H1 (cell line): ENCODE data around the gene MANSC1. TPM values are rescaled to one million over a fixed set of nuclear protein-coding genes. Genes with fewer than 3 reads are reported as not detected.

Experiments used
- CTCF ChIA-PET: fragments of 300-600 bp; sonication (Branson Sonifier 250); formaldehyde crosslinking; loops from one replicate; lab custom pipeline; 2021; ENCODE audit not compliant: partially characterized antibody; lab: Charles Lee
- POLR2A ChIA-PET: fragments of 300-600 bp; sonication (Branson Sonifier 250); formaldehyde crosslinking; loops from one replicate; lab custom pipeline; 2021; ENCODE audit warnings: inconsistent platforms; ENCODE audit not compliant: partially characterized antibody; lab: Charles Lee
- DNase-seq, 2 experiments: peaks; one replicate each; pipeline versions ENCODE4 v3.0.0 to v3.0.0-alpha.2; 2010 to 2022; ENCODE audit warnings: low spot score in 2 of 2, low read depth in 1 of 2, mixed read lengths in 1 of 2
- FAIRE-seq: peaks from 2 replicates; lab custom pipeline; 2011; peaks lifted over from hg19 to GRCh38; lab: Jason Lieb, UNC
- H2AFZ ChIP-seq: 2 replicates; pipeline ENCODE4 v1.8.1; 2012; ENCODE audit warnings: low read length, inconsistent platforms
- H2AK5ac ChIP-seq: 2 replicates; pipeline ENCODE4 v1.6.1; 2013; ENCODE audit warnings: low read depth, low read length
- H2BK120ac ChIP-seq: replicated peaks from 2 replicates; pipeline ENCODE3; 2013; ENCODE audit warnings: low read depth, low read length, inconsistent platforms
- H2BK12ac ChIP-seq: 2 replicates; pipeline ENCODE4 v1.6.1; 2013; ENCODE audit warnings: low read depth, low read length
- H2BK15ac ChIP-seq: 2 replicates; pipeline ENCODE4 v1.6.1; 2013; ENCODE audit warnings: low read length
- H2BK20ac ChIP-seq: 2 replicates; pipeline ENCODE4 v1.6.1; 2013; ENCODE audit warnings: low read length
- H2BK5ac ChIP-seq: 2 replicates; pipeline ENCODE4 v1.6.1; 2013; ENCODE audit warnings: low read depth, low read length
- H3K14ac ChIP-seq: 2 replicates; pipeline ENCODE4 v1.6.1; 2013; ENCODE audit warnings: inconsistent platforms; ENCODE audit not compliant: insufficient read length
- H3K18ac ChIP-seq: 2 replicates; pipeline ENCODE4 v1.6.1; 2013; ENCODE audit warnings: low read length; ENCODE audit errors: extremely low read depth
- H3K23ac ChIP-seq: 2 replicates; pipeline ENCODE4 v1.6.1; 2013; ENCODE audit warnings: inconsistent platforms; ENCODE audit not compliant: insufficient read length
- H3K23me2 ChIP-seq: 2 replicates; pipeline ENCODE4 v1.6.1; 2013; ENCODE audit warnings: low read depth, low read length
- H3K27ac ChIP-seq: 2 replicates; pipeline ENCODE4 v1.6.1; 2011; ENCODE audit warnings: low read depth, low read length, inconsistent platforms
- H3K27me3 ChIP-seq, 4 experiments: replicated peaks in 1 of 4; 1 replicate in 1 of 4; 2 replicates in 3 of 4; pipeline versions ENCODE4 v1.6.1 to v1.8.1; 2011 to 2013; ENCODE audit warnings: low read length in 3 of 4, mild to moderate bottlenecking in 3 of 4, inconsistent platforms in 2 of 4, mixed read lengths in 2 of 4, moderate library complexity in 1 of 4; ENCODE audit not compliant: control insufficient read depth in 3 of 4, insufficient read depth in 3 of 4; ENCODE audit errors: extremely low read depth in 1 of 4
- H3K36me3 ChIP-seq, 4 experiments: 2 replicates each; pipeline versions ENCODE4 v1.6.1 to v1.8.1; 2011 to 2013; ENCODE audit warnings: mild to moderate bottlenecking in 4 of 4, low read length in 3 of 4, moderate library complexity in 2 of 4, control low read depth in 1 of 4, inconsistent platforms in 1 of 4; ENCODE audit not compliant: insufficient read depth in 4 of 4, control insufficient read depth in 2 of 4
- H3K4ac ChIP-seq: replicated peaks from 2 replicates; pipeline ENCODE3; 2013; ENCODE audit warnings: low read length, low read depth, mixed read lengths, inconsistent platforms; ENCODE audit not compliant: insufficient read length
- H3K4me1 ChIP-seq, 4 experiments: replicated peaks in 1 of 4; 1 replicate in 1 of 4; 2 replicates in 3 of 4; pipeline versions ENCODE4 v1.6.1 to v1.8.1; 2011 to 2013; ENCODE audit warnings: low read length in 3 of 4, inconsistent platforms in 2 of 4, mixed read lengths in 1 of 4; ENCODE audit not compliant: insufficient read depth in 4 of 4, control insufficient read depth in 3 of 4
- H3K4me2 ChIP-seq, 2 experiments: 2 replicates each; pipeline versions ENCODE4 v1.6.1 to v1.8.1; 2011 to 2013; ENCODE audit warnings: low read depth in 2 of 2, low read length in 2 of 2, control low read depth in 1 of 2, inconsistent platforms in 1 of 2, mild to moderate bottlenecking in 1 of 2; ENCODE audit not compliant: insufficient read depth in 1 of 2
- H3K4me3 ChIP-seq, 4 experiments: fragments of 200-600, 300-600 bp in 1 of 4; sonication (generic), shearing (Covaris generic), sonication (Bioruptor Twin) in 1 of 4; 2 replicates each; pipeline versions ENCODE4 v1.5.1 to v1.8.1; 2011 to 2016; ENCODE audit warnings: low read length in 4 of 4, low read depth in 3 of 4, control low read depth in 2 of 4, inconsistent platforms in 2 of 4, mild to moderate bottlenecking in 2 of 4, mixed read lengths in 1 of 4, moderate library complexity in 1 of 4; ENCODE audit not compliant: insufficient read depth in 2 of 4; ENCODE audit errors: extremely low read depth in 1 of 4
- H3K56ac ChIP-seq: replicated peaks from 2 replicates; pipeline ENCODE3; 2013; ENCODE audit warnings: low read depth, mild to moderate bottlenecking, mixed read lengths, low read length, inconsistent platforms; ENCODE audit not compliant: insufficient read length
- H3K79me1 ChIP-seq: 2 replicates; pipeline ENCODE4 v1.6.1; 2013; ENCODE audit warnings: low read depth, low read length, control low read depth
- H3K79me2 ChIP-seq, 2 experiments: 2 replicates each; pipeline versions ENCODE4 v1.6.1 to v1.8.1; 2012 to 2013; ENCODE audit warnings: low read length in 2 of 2, mild to moderate bottlenecking in 2 of 2, inconsistent platforms in 1 of 2; ENCODE audit not compliant: insufficient read depth in 2 of 2, control insufficient read depth in 1 of 2
- H3K9ac ChIP-seq, 4 experiments: replicated peaks in 1 of 4; 1 replicate in 1 of 4; 2 replicates in 3 of 4; pipeline versions ENCODE4 v1.6.1 to v1.8.1; 2011 to 2013; ENCODE audit warnings: low read depth in 3 of 4, low read length in 3 of 4, control low read depth in 2 of 4, mild to moderate bottlenecking in 2 of 4, moderate library complexity in 2 of 4, inconsistent platforms in 1 of 4; ENCODE audit errors: extremely low read depth in 1 of 4
- H3K9me3 ChIP-seq, 2 experiments: 2 replicates each; pipeline versions ENCODE4 v1.6.1 to v1.8.1; 2012 to 2013; ENCODE audit warnings: mild to moderate bottlenecking in 2 of 2, moderate library complexity in 2 of 2, control low read depth in 1 of 2, inconsistent platforms in 1 of 2, low read depth in 1 of 2, low read length in 1 of 2, mixed read lengths in 1 of 2; ENCODE audit not compliant: insufficient read depth in 2 of 2
- H4K20me1 ChIP-seq, 2 experiments: replicated peaks in 1 of 2; 2 replicates each; pipeline versions ENCODE3 to v1.8.1; 2011 to 2013; ENCODE audit warnings: inconsistent platforms in 2 of 2, low read length in 2 of 2, mild to moderate bottlenecking in 1 of 2; ENCODE audit not compliant: insufficient read depth in 2 of 2, control insufficient read depth in 1 of 2
- H4K5ac ChIP-seq: 2 replicates; pipeline ENCODE4 v1.6.1; 2013; ENCODE audit warnings: low read length, low read depth, mixed read lengths, inconsistent platforms; ENCODE audit not compliant: insufficient read length
- H4K8ac ChIP-seq: 2 replicates; pipeline ENCODE4 v1.8.0; 2013; ENCODE audit warnings: mild to moderate bottlenecking, moderate library complexity, low read length, inconsistent platforms; ENCODE audit not compliant: insufficient read depth; ENCODE audit errors: extremely low read depth
- H4K91ac ChIP-seq: replicated peaks from 2 replicates; pipeline ENCODE3; 2013; ENCODE audit warnings: low read length, mixed read lengths, inconsistent platforms; ENCODE audit not compliant: insufficient read length
- ASH2L ChIP-seq: fragments of 200-600, 300-600 bp; sonication (generic); IDR thresholded peaks from one replicate; pipeline ENCODE4 v1.7.1; 2017; ENCODE audit warnings: low read length
- CREB1 ChIP-seq: IDR thresholded peaks from 2 replicates; pipeline ENCODE4 v1.6.1; 2012; ENCODE audit warnings: inconsistent platforms
- EGR1 ChIP-seq: IDR thresholded peaks from 2 replicates; pipeline ENCODE4 v1.6.1; 2011; ENCODE audit warnings: low read depth, low read length, borderline replicate concordance
- POLR2AphosphoS5 ChIP-seq: IDR thresholded peaks from 2 replicates; pipeline ENCODE4 v1.6.1; 2011; ENCODE audit warnings: low read depth, low read length
- SP4 ChIP-seq: IDR thresholded peaks from 2 replicates; pipeline ENCODE4 v1.6.1; 2012; ENCODE audit warnings: low read length, inconsistent platforms
- TAF7 ChIP-seq: optimal IDR thresholded peaks from 2 replicates; pipeline ENCODE3; 2011; ENCODE audit warnings: low read depth, mild to moderate bottlenecking, inconsistent platforms, low read length, moderate library complexity, borderline replicate concordance
- WGBS, 2 experiments: shearing (Covaris generic) in 1 of 2; methylation state at CpG; one replicate each; pipeline versions ENCODE4 v1.1.6 to v1.1.7; 2013 to 2015; ENCODE audit warnings: low lambda C conversion rate in 2 of 2, mixed read lengths in 2 of 2, inconsistent platforms in 1 of 2, low coverage in 1 of 2, missing lambda C conversion rate in 1 of 2; ENCODE audit not compliant: insufficient replicate concordance in 2 of 2, insufficient coverage in 1 of 2, insufficient read length in 1 of 2; ENCODE audit errors: extremely low coverage in 1 of 2, missing lambda C conversion rate in 1 of 2; 5-methylcytosine and 5-hydroxymethylcytosine counted together
- polyA plus RNA-seq, 7 experiments: library from polyadenylated mRNA; depleted of rRNA in 3 of 7; stranded (reverse) in 5 of 7; unstranded in 2 of 7; fragments of >200 nt in 5 of 7; fragments of 200-250 nt in 2 of 7; gene quantifications; 1 replicate in 5 of 7; 2 replicates in 1 of 7; 4 replicates in 1 of 7; pipeline versions ENCODE4 v1.2.1 to v1.2.3, GENCODE V29; 2011 to 2013; ENCODE audit warnings: missing spikeins in 2 of 7, mixed read lengths in 2 of 7
- total RNA-seq: library from RNA; stranded (reverse); fragmentation: NEBNext Ultra II Directional; extraction: Animal tissue kit (Norgen Biotek cat#: 25700); gene quantifications from 2 replicates; pipeline ENCODE4 v1.2.1, GENCODE V29; 2021
- TF ChIP-seq, protein P1 (sequence below): IDR thresholded peaks from 2 replicates; pipeline ENCODE4 v1.6.1; 2011; ENCODE audit warnings: low read depth, mild to moderate bottlenecking, low read length; ENCODE audit not compliant: insufficient read depth
- TF ChIP-seq, protein P2 (sequence below): IDR thresholded peaks from 2 replicates; pipeline ENCODE4 v1.6.1; 2012; ENCODE audit warnings: low read length, inconsistent platforms
- TF ChIP-seq, protein P3 (sequence below), 3 experiments: IDR thresholded peaks; 1 replicate in 2 of 3; 2 replicates in 1 of 3; pipeline versions ENCODE4 v1.5.1 to v1.6.1; 2011; ENCODE audit warnings: low read length in 3 of 3, mild to moderate bottlenecking in 3 of 3, inconsistent platforms in 2 of 3, low read depth in 1 of 3, moderate library complexity in 1 of 3; ENCODE audit not compliant: insufficient read depth in 1 of 3; ENCODE audit errors: control extremely low read depth in 1 of 3

Gene MANSC1
- total and polyA plus RNA-seq, 2 of the 8 experiments (the other 6 are each of a cell fraction or from before 2014, with no cell fraction given): 2.0 to 8.9 TPM

DNA sequence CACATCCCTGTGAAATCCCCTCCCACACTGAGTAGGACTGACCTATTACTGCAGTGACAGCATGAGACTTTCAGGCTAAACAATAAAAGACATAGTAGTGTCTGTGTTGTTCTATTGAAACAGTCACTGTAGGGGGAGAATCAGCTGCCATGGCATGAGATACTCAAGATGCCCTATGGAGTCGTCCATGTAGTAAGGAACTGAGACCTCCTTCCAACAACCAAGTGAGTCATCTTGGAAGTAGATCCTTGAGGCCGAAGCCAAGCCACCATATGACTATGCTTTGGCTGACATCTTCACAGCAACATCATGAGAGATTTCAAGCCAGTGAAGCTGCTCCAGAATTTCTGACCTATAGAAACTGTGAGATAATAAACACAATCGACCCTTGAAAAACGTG lies 71.1 kb downstream of the MANSC1 start:
- no peak for DNase-seq
- Histone ChIP-seq H3K9ac (no peak overlapping the region), H2BK12ac (no peak overlapping the region), H2BK15ac (no peak overlapping the region), H3K4me1 (peaks cover 0 to 21% (median 10%) of the 10 kb centered on the region in 4 experiments; a peak in 5 of 7 replicates), H3K56ac (no peak overlapping the region), H3K79me2 (no peaks in the 10 kb centered on the region), H3K23me2 (no peaks in the 10 kb centered on the region), H4K91ac (no peak overlapping the region), H2AK5ac (no peak overlapping the region), H4K20me1 (no peaks in the 10 kb centered on the region), H3K4ac (no peak overlapping the region), H2BK20ac (no peak overlapping the region), H3K79me1 (no peaks in the 10 kb centered on the region), H3K27ac (no peak overlapping the region), H3K4me2 (no peak overlapping the region), H2BK120ac (no peak overlapping the region), H3K4me3 (no peak overlapping the region), H4K5ac (no peak overlapping the region), H3K9me3 (no peaks in the 10 kb centered on the region), H3K23ac (no peak overlapping the region), H4K8ac (no peak overlapping the region), H3K14ac (no peak overlapping the region), H3K18ac (no peak overlapping the region), H3K36me3 (no peaks in the 10 kb centered on the region), H2AFZ (no peak overlapping the region), H2BK5ac (no peak overlapping the region), H3K27me3 (no peaks in the 10 kb centered on the region)
- FAIRE-seq: no peak
- 90% methylated on average over 4 of the region's 4 CpGs; no CpG with 5 or more reads in 1 of the 2 experiments for WGBS, 2 experiments
- POLR2A ChIA-PET: interaction anchor here (0.7 to 3.2 kb wide), 2 partner anchors 11 to 85 kb away, joined by 3 to 19 read pairs; partner anchors contain the start of gene LRP6
- CTCF ChIA-PET: interaction anchor here (1.3 to 1.6 kb wide), 2 partner anchors 48 to 71 kb away, joined by 3 read pairs; partner anchors contain the start of gene MANSC1
- TF ChIP-seq POLR2AphosphoS5 (no peak), TAF7 (no peak), ASH2L (no peak), EGR1 (no peak), SP4 (no peak), CREB1 (no peak)
- TF ChIP-seq, protein P1, sequence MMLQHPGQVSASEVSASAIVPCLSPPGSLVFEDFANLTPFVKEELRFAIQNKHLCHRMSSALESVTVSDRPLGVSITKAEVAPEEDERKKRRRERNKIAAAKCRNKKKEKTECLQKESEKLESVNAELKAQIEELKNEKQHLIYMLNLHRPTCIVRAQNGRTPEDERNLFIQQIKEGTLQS: no peak
- TF ChIP-seq, protein P2, sequence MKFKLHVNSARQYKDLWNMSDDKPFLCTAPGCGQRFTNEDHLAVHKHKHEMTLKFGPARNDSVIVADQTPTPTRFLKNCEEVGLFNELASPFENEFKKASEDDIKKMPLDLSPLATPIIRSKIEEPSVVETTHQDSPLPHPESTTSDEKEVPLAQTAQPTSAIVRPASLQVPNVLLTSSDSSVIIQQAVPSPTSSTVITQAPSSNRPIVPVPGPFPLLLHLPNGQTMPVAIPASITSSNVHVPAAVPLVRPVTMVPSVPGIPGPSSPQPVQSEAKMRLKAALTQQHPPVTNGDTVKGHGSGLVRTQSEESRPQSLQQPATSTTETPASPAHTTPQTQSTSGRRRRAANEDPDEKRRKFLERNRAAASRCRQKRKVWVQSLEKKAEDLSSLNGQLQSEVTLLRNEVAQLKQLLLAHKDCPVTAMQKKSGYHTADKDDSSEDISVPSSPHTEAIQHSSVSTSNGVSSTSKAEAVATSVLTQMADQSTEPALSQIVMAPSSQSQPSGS: no peak
- TF ChIP-seq, protein P3, sequence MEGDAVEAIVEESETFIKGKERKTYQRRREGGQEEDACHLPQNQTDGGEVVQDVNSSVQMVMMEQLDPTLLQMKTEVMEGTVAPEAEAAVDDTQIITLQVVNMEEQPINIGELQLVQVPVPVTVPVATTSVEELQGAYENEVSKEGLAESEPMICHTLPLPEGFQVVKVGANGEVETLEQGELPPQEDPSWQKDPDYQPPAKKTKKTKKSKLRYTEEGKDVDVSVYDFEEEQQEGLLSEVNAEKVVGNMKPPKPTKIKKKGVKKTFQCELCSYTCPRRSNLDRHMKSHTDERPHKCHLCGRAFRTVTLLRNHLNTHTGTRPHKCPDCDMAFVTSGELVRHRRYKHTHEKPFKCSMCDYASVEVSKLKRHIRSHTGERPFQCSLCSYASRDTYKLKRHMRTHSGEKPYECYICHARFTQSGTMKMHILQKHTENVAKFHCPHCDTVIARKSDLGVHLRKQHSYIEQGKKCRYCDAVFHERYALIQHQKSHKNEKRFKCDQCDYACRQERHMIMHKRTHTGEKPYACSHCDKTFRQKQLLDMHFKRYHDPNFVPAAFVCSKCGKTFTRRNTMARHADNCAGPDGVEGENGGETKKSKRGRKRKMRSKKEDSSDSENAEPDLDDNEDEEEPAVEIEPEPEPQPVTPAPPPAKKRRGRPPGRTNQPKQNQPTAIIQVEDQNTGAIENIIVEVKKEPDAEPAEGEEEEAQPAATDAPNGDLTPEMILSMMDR (IDR thresholded peaks at IDR 0.05; ENCODE audit: control extremely low read depth in 1 of 3, insufficient read depth in 1 of 3, low read depth in 1 of 3, low read length in 3 of 3): no peak
